PC-9 (cell line): ENCODE measurements around the gene MYO1G. TPM values are rescaled to one million over a fixed set of nuclear protein-coding genes. Genes with fewer than 3 reads are reported as not detected.

Source experiments
- Bru-seq: library from RNA; stranded (reverse); fragments of 400-500 nt; gene quantifications from one replicate; lab custom pipeline; 2021; lab: Mats Ljungman, UMichigan
- BruChase-seq, 2 experiments: library from RNA; stranded (reverse); fragments of 400-500 nt; gene quantifications; one replicate each; lab custom pipeline; 2021; lab: Mats Ljungman, UMichigan
- BruUV-seq: library from RNA; stranded (reverse); fragments of 400-500 nt; replicated peaks from 2 replicates; lab custom pipeline; 2021; lab: Mats Ljungman, UMichigan
- CTCF ChIA-PET: fragments of 300-600 bp; sonication (Branson Sonifier 250); formaldehyde crosslinking; loops from one replicate; lab custom pipeline; 2022; ENCODE audit warnings: antibody characterized with exemption; lab: Charles Lee
- POLR2A ChIA-PET: fragments of 300-600 bp; sonication (Branson Sonifier 250); formaldehyde crosslinking; loops from one replicate; lab custom pipeline; 2022; ENCODE audit warnings: antibody characterized with exemption; ENCODE audit not compliant: unreplicated experiment; lab: Charles Lee
- DNase-seq, 2 experiments: peaks; one replicate each; pipeline versions ENCODE4 v3.0.0 to v3.0.0-alpha.2; 2015 to 2022; ENCODE audit warnings: mixed read lengths in 1 of 2
- H2AFZ ChIP-seq: fragments of 200-600 bp; sonication (generic); 2 replicates; pipeline ENCODE4 v1.8.1; 2017; ENCODE audit warnings: antibody characterized with exemption
- H3F3A ChIP-seq: fragments of 200-600 bp; sonication (generic); 2 replicates; pipeline ENCODE4 v1.8.1; 2017; ENCODE audit warnings: antibody characterized with exemption, mild to moderate bottlenecking, low read depth; ENCODE audit not compliant: insufficient read depth
- H3K27ac ChIP-seq: fragments of 200-600 bp; sonication (generic); 2 replicates; pipeline ENCODE4 v1.6.1; 2016; ENCODE audit warnings: mixed run types
- H3K27me3 ChIP-seq: fragments of 200-600 bp; sonication (generic); 2 replicates; pipeline ENCODE4 v1.6.1; 2016; ENCODE audit warnings: low read depth, mixed run types; ENCODE audit not compliant: insufficient read depth
- H3K36me3 ChIP-seq: fragments of 200-600 bp; sonication (generic); 2 replicates; pipeline ENCODE4 v1.6.1; 2016; ENCODE audit warnings: low read depth, mixed run types
- H3K4me1 ChIP-seq: fragments of 200-600 bp; sonication (generic); replicated peaks from 2 replicates; pipeline ENCODE4 v1.6.1; 2016; ENCODE audit warnings: mixed run types; ENCODE audit not compliant: insufficient read depth
- H3K4me2 ChIP-seq: fragments of 200-600 bp; sonication (generic); 2 replicates; pipeline ENCODE4 v1.6.1; 2017; ENCODE audit warnings: mixed run types
- H3K4me3 ChIP-seq: fragments of 200-600 bp; sonication (generic); 2 replicates; pipeline ENCODE4 v1.6.1; 2016; ENCODE audit warnings: mixed run types
- H3K79me2 ChIP-seq: fragments of 200-600 bp; sonication (generic); 2 replicates; pipeline ENCODE4 v1.6.1; 2017; ENCODE audit warnings: low read depth, mixed run types
- H3K9me2 ChIP-seq: fragments of 200-600 bp; sonication (generic); 2 replicates; pipeline ENCODE4 v1.8.1; 2017; ENCODE audit warnings: mild to moderate bottlenecking; ENCODE audit not compliant: insufficient read depth
- H3K9me3 ChIP-seq: fragments of 200-600 bp; sonication (generic); 2 replicates; pipeline ENCODE4 v1.8.1; 2016; ENCODE audit warnings: low read depth; ENCODE audit not compliant: insufficient read depth
- H4K20me1 ChIP-seq: fragments of 200-600 bp; sonication (generic); 2 replicates; pipeline ENCODE4 v1.8.1; 2017; ENCODE audit not compliant: insufficient read depth
- CTCF ChIP-seq: fragments of 200-600 bp; sonication (generic); conservative IDR thresholded peaks from 2 replicates; pipeline ENCODE4 v1.6.1; 2017; ENCODE audit warnings: mixed run types, antibody characterized with exemption, mild to moderate bottlenecking, moderate library complexity
- EZH2 ChIP-seq: fragments of 200-600 bp; sonication (generic); IDR thresholded peaks from 2 replicates; pipeline ENCODE4 v1.8.0; 2017; ENCODE audit warnings: antibody characterized with exemption, low read depth
- intact Hi-C: fragments of 100-400 bp; cut with micrococcal nuclease; formaldehyde crosslinking; loops from one replicate; pipeline ENCODE4 v1.10.0; 2022; ENCODE audit not compliant: unreplicated experiment
- long read RNA-seq: library from polyadenylated mRNA; stranded (forward); transcript quantifications from one replicate; pipeline ENCODE4 v2.0.0, GENCODE V29; 2022
- total RNA-seq: library from RNA; stranded (reverse); gene quantifications from 2 replicates; pipeline ENCODE4 v1.2.3, GENCODE V29; 2021

The MYO1G gene
- total RNA-seq (0.24 and 0.28 TPM in 2 replicates), Bru-seq, nascent RNA (percentile 32 among the genes with signal in this experiment), BruChase-seq, experiment 1, labeled RNA remaining after a 2-hour chase (percentile 17 among the genes with signal in this experiment), BruChase-seq, experiment 2, labeled RNA remaining after a 6-hour chase (percentile 13 among the genes with signal in this experiment)
- long read RNA-seq, result 0 reads

GRCh38 chr7:44978511-44979366, at the start of gene MYO1G:
Gene MYO1G (minus strand): TSS chr7:44979015. CDS start chr7:44978961, 54 bp downstream.
- Histone ChIP-seq H3K4me3 (no peak within 1 kb of the TSS), H3K9me3 (no peaks in the 10 kb centered on the region), H3K36me3 (peaks cover 15% of the 10 kb centered on the region), H4K20me1 (peaks cover 14% of the 10 kb centered on the region), H3K9me2 (no peaks in the 10 kb centered on the region), H3K79me2 (peaks cover 9% of the 10 kb centered on the region), H3K4me2 (no peak within 1 kb of the TSS), H3K4me1 (no peaks in the 10 kb centered on the region), H2AFZ (no peak within 1 kb of the TSS), H3F3A (peaks cover 46% of the 10 kb centered on the region), H3K27ac (no peak within 1 kb of the TSS), H3K27me3 (no peaks in the 10 kb centered on the region)
- intact Hi-C loops, result no loop called here
- BruUV-seq, result no TSS peak
- no peak for TF ChIP-seq EZH2
- TF ChIP-seq CTCF, result no peak
- no peak for DNase-seq
- POLR2A ChIA-PET, result no interaction called here
- CTCF ChIA-PET, result no interaction called here

GRCh38 chr7:45028138-45028919, 49.5 kb upstream of the MYO1G start:
- Histone ChIP-seq H3K9me2 (no peaks in the 10 kb centered on the region), H3F3A (no peaks in the 10 kb centered on the region), H3K9me3 (no peaks in the 10 kb centered on the region), H3K27me3 (no peaks in the 10 kb centered on the region), H3K4me1 (no peaks in the 10 kb centered on the region), H3K79me2 (no peaks in the 10 kb centered on the region), H3K36me3 (no peaks in the 10 kb centered on the region), H2AFZ (no peak overlapping the region), H3K4me2 (no peak overlapping the region), H3K27ac (no peak overlapping the region), H4K20me1 (no peaks in the 10 kb centered on the region), H3K4me3 (no peak overlapping the region)
- BruUV-seq, result no TSS peak
- no peak for TF ChIP-seq CTCF
- ChIA-PET POLR2A (no interaction called here), CTCF (interaction anchor here (0.5 kb wide), 1 partner anchor 552 kb away, joined by 4 read pairs; no protein-coding TSS in a partner anchor)
- intact Hi-C loops, result no loop called here
- no peak for DNase-seq

- POLR2A ChIA-PET, result no interaction called here
- no peak overlapping the region for H3K4me2 ChIP-seq
- no peak for DNase-seq
- no peaks in the 10 kb centered on the region for H4K20me1 ChIP-seq
- H3K9me2 ChIP-seq, result no peaks in the 10 kb centered on the region
- BruUV-seq, result no TSS peak
- no peaks in the 10 kb centered on the region for H3K4me1 ChIP-seq
- H3K9me3 ChIP-seq, result no peaks in the 10 kb centered on the region
- H2AFZ ChIP-seq, result no peak overlapping the region
- H3F3A ChIP-seq, result no peaks in the 10 kb centered on the region
- CTCF ChIA-PET, result no interaction called here
- no peaks in the 10 kb centered on the region for H3K27me3 ChIP-seq
- no peak overlapping the region for H3K27ac ChIP-seq
- H3K4me3 ChIP-seq, result no peak overlapping the region
- no peaks in the 10 kb centered on the region for H3K36me3 ChIP-seq
- intact Hi-C loops, result no loop called here
- H3K79me2 ChIP-seq, result no peaks in the 10 kb centered on the region
- TF ChIP-seq EZH2 (no peak), CTCF (no peak)
Observed at GRCh38 chr7:45027774-45028114, 48.9 kb upstream of the MYO1G start.
